Breast epithelium (tissue), 3 donors: ENCODE measurements around the gene ZNF485.

Experiments
- CTCF ChIP-seq, 3 donors: fragments of 450-650 bp; IDR thresholded peaks; one replicate each; pipeline ENCODE4 v1.5.1; 2016 to 2017; ENCODE audit warnings: antibody characterized with exemption in 3 of 3, mild to moderate bottlenecking in 3 of 3, moderate library complexity in 3 of 3
- POLR2A ChIP-seq: fragments of 450-650 bp; IDR thresholded peaks from one replicate; pipeline ENCODE4 v1.6.1; 2016; ENCODE audit warnings: antibody characterized with exemption, mild to moderate bottlenecking, moderate library complexity
- POLR2AphosphoS5 ChIP-seq, 3 donors: sonication (generic); formaldehyde crosslinking; IDR thresholded peaks; one replicate each; pipeline ENCODE4 v1.6.1; 2017; ENCODE audit warnings: antibody characterized with exemption in 3 of 3

DNA sequence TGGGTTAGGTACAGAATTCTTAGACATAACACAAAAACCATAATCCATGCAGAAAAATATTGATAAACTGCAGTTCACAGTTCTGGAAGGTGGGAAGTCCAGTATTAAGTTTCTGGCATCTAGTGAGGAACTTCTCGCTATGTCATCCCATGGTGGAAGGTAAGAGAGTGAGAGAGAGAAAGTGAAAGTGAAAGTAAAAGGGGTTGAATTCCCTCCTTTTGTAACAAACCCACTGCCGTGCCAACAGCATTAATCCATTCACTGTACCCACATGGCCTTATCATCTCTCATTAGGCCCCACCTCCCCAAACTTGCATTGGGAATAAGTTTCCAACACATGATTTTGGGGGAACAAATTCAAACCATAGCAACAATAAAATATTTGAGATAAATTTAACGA lies 17.1 kb downstream of the ZNF485 start:
- TF ChIP-seq POLR2AphosphoS5 (IDR thresholded peaks at IDR 0.05) (no peak), POLR2A (no peak), CTCF (IDR thresholded peaks at IDR 0.05) (no peak)
